ENCODE results near the gene NEAT1. TPM values are rescaled to one million over a fixed set of nuclear protein-coding genes. Genes with fewer than 3 reads are reported as not detected.

Gene NEAT1
- total and polyA plus RNA-seq, 9 of the 15 experiments (the other 6 are each of a cell fraction or from before 2014, with no cell fraction given), result 20.1 to 389 (median 62.8) TPM

DNA sequence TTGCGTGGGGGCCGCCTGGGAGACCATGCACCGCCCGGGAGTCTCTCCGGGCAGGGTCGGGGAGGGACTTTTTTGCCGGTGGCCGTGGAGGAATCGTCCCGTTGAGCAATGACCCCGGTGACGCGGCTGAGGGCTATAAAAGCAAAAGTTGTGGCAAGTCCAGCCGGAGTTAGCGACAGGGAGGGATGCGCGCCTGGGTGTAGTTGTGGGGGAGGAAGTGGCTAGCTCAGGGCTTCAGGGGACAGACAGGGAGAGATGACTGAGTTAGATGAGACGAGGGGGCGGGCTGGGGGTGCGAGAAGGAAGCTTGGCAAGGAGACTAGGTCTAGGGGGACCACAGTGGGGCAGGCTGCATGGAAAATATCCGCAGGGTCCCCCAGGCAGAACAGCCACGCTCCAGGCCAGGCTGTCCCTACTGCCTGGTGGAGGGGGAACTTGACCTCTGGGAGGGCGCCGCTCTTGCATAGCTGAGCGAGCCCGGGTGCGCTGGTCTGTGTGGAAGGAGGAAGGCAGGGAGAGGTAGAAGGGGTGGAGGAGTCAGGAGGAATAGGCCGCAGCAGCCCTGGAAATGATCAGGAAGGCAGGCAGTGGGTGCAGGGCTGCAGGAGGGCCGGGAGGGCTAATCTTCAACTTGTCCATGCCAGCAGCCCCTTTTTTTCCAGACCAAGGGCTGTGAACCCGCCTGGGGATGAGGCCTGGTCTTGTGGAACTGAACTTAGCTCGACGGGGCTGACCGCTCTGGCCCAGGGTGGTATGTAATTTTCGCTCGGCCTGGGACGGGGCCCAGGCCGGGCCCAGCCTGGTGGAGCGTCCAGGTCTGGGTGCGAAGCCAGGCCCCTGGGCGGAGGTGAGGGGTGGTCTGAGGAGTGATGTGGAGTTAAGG, at the start of gene NEAT1 (continued):
- TF ChIP-seq, protein P1, sequence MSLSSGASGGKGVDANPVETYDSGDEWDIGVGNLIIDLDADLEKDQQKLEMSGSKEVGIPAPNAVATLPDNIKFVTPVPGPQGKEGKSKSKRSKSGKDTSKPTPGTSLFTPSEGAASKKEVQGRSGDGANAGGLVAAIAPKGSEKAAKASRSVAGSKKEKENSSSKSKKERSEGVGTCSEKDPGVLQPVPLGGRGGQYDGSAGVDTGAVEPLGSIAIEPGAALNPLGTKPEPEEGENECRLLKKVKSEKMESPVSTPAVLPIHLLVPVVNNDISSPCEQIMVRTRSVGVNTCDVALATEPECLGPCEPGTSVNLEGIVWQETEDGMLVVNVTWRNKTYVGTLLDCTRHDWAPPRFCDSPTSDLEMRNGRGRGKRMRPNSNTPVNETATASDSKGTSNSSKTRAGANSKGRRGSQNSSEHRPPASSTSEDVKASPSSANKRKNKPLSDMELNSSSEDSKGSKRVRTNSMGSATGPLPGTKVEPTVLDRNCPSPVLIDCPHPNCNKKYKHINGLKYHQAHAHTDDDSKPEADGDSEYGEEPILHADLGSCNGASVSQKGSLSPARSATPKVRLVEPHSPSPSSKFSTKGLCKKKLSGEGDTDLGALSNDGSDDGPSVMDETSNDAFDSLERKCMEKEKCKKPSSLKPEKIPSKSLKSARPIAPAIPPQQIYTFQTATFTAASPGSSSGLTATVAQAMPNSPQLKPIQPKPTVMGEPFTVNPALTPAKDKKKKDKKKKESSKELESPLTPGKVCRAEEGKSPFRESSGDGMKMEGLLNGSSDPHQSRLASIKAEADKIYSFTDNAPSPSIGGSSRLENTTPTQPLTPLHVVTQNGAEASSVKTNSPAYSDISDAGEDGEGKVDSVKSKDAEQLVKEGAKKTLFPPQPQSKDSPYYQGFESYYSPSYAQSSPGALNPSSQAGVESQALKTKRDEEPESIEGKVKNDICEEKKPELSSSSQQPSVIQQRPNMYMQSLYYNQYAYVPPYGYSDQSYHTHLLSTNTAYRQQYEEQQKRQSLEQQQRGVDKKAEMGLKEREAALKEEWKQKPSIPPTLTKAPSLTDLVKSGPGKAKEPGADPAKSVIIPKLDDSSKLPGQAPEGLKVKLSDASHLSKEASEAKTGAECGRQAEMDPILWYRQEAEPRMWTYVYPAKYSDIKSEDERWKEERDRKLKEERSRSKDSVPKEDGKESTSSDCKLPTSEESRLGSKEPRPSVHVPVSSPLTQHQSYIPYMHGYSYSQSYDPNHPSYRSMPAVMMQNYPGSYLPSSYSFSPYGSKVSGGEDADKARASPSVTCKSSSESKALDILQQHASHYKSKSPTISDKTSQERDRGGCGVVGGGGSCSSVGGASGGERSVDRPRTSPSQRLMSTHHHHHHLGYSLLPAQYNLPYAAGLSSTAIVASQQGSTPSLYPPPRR (CRISPR knock-in tag; IDR thresholded peaks at IDR 0.05; ENCODE audit: borderline replicate concordance), result no peak; the same call in none of the 2 replicates
- TF ChIP-seq ZNF184 (CRISPR knock-in tag; IDR thresholded peaks at IDR 0.05) (no peak), ZNF347 (CRISPR knock-in tag; IDR thresholded peaks at IDR 0.05; ENCODE audit: low read depth) (peak; percentile 95)
- TF ChIP-seq, protein P2, sequence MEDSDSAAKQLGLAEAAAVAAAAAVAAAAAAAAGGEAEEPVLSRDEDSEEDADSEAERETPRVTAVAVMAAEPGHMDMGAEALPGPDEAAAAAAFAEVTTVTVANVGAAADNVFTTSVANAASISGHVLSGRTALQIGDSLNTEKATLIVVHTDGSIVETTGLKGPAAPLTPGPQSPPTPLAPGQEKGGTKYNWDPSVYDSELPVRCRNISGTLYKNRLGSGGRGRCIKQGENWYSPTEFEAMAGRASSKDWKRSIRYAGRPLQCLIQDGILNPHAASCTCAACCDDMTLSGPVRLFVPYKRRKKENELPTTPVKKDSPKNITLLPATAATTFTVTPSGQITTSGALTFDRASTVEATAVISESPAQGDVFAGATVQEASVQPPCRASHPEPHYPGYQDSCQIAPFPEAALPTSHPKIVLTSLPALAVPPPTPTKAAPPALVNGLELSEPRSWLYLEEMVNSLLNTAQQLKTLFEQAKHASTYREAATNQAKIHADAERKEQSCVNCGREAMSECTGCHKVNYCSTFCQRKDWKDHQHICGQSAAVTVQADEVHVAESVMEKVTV (CRISPR knock-in tag; IDR thresholded peaks at IDR 0.05), result peak; percentile 99
- TF ChIP-seq, protein P3, sequence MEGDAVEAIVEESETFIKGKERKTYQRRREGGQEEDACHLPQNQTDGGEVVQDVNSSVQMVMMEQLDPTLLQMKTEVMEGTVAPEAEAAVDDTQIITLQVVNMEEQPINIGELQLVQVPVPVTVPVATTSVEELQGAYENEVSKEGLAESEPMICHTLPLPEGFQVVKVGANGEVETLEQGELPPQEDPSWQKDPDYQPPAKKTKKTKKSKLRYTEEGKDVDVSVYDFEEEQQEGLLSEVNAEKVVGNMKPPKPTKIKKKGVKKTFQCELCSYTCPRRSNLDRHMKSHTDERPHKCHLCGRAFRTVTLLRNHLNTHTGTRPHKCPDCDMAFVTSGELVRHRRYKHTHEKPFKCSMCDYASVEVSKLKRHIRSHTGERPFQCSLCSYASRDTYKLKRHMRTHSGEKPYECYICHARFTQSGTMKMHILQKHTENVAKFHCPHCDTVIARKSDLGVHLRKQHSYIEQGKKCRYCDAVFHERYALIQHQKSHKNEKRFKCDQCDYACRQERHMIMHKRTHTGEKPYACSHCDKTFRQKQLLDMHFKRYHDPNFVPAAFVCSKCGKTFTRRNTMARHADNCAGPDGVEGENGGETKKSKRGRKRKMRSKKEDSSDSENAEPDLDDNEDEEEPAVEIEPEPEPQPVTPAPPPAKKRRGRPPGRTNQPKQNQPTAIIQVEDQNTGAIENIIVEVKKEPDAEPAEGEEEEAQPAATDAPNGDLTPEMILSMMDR (IDR thresholded peaks at IDR 0.05 in 2 of 3, conservative IDR thresholded peaks at IDR 0.05 in 1 of 3; ENCODE audit: insufficient read depth in 2 of 3, low read depth in 1 of 3, low read length in 3 of 3), result 0 out of 6 replicates have a peak, but pooled peaks of 1 of the 3 experiments have one; percentile 26

Data from K562 (cell line).